Breast epithelium (tissue), 4 donors: ENCODE data around the gene GPR15LG. TPM values are rescaled to one million over a fixed set of nuclear protein-coding genes. Genes with fewer than 3 reads are reported as not detected.
"Not testable (repeated sequence)": the region's sequence is repeated elsewhere in the genome, so short reads cannot be mapped to it uniquely, and the experiment has no call there.

Experiments used
- DNase-seq, 2 donors: peaks; one replicate each; pipeline ENCODE4 v3.0.0-alpha.2; 2019; ENCODE audit warnings: low spot score in 2 of 2
- H3K27ac ChIP-seq, 2 donors: fragments of 200-600 bp; sonication (generic) in 1 of 2; one replicate each; pipeline ENCODE4 v1.5.1; 2016 to 2019; ENCODE audit warnings: mild to moderate bottlenecking in 1 of 2
- H3K27me3 ChIP-seq, 2 donors: fragments of 200-600 bp; sonication (generic) in 1 of 2; one replicate each; pipeline versions ENCODE4 v1.5.1 to v1.6.0; 2017 to 2019; ENCODE audit warnings: control low read depth in 1 of 2, mild to moderate bottlenecking in 1 of 2
- H3K36me3 ChIP-seq: fragments of 200-600 bp; one replicate; pipeline ENCODE4 v1.5.1; 2019
- H3K4me1 ChIP-seq, 2 donors: fragments of 200-600 bp; sonication (generic); one replicate each; pipeline ENCODE4 v1.5.1; 2016 to 2019; ENCODE audit warnings: control low read depth in 1 of 2
- H3K4me3 ChIP-seq, 3 donors: fragments of 200-600 bp; sonication (generic); 1 replicate in 2 of 3; 2 replicates in 1 of 3; pipeline ENCODE4 v1.5.1; 2016 to 2019; ENCODE audit warnings: mild to moderate bottlenecking in 3 of 3, moderate library complexity in 2 of 3
- H3K9me3 ChIP-seq, 2 donors: fragments of 200-600 bp; sonication (generic) in 1 of 2; one replicate each; pipeline ENCODE4 v1.5.1; 2016 to 2019; ENCODE audit warnings: control low read depth in 1 of 2
- POLR2A ChIP-seq: fragments of 450-650 bp; IDR thresholded peaks from one replicate; pipeline ENCODE4 v1.6.1; 2016; ENCODE audit warnings: antibody characterized with exemption, mild to moderate bottlenecking, moderate library complexity
- POLR2AphosphoS5 ChIP-seq, 3 donors: sonication (generic); formaldehyde crosslinking; IDR thresholded peaks; one replicate each; pipeline ENCODE4 v1.6.1; 2017; ENCODE audit warnings: antibody characterized with exemption in 3 of 3
- intact Hi-C: fragments of 100-400 bp; cut with DNase I; formaldehyde crosslinking; loops from one replicate; pipeline ENCODE4 v1.15.1; 2023; ENCODE audit warnings: low total_unique reads
- total RNA-seq, 3 donors: library from RNA; depleted of rRNA; stranded (reverse); fragments of >200 nt; gene quantifications; one replicate each; pipeline ENCODE4 v1.1.0, GENCODE V29; 2016
- TF ChIP-seq, protein P1 (sequence below), 3 donors: fragments of 450-650 bp; IDR thresholded peaks; one replicate each; pipeline ENCODE4 v1.5.1; 2016 to 2017; ENCODE audit warnings: antibody characterized with exemption in 3 of 3, mild to moderate bottlenecking in 3 of 3, moderate library complexity in 3 of 3

The GPR15LG gene
- 1 to 10 TPM in 1 of 3 donors, not detected in 2; 1.3 TPM for total RNA-seq

GRCh38 chr10:84173501-84173929 lies at the start of gene GPR15LG:
Gene GPR15LG, plus strand, starts transcription at chr10:84173801. Its CDS starts 51 bp downstream, at chr10:84173852.
- no peaks in the 10 kb centered on the region for H3K9me3 ChIP-seq
- intact Hi-C loops, result no loop called here
- no peak for DNase-seq
- no peaks in the 10 kb centered on the region for H3K4me1 ChIP-seq
- H3K36me3 ChIP-seq, result no peaks in the 10 kb centered on the region
- no peak within 1 kb of the TSS for H3K4me3 ChIP-seq
- no peaks in the 10 kb centered on the region for H3K27me3 ChIP-seq
- TF ChIP-seq, protein P1, sequence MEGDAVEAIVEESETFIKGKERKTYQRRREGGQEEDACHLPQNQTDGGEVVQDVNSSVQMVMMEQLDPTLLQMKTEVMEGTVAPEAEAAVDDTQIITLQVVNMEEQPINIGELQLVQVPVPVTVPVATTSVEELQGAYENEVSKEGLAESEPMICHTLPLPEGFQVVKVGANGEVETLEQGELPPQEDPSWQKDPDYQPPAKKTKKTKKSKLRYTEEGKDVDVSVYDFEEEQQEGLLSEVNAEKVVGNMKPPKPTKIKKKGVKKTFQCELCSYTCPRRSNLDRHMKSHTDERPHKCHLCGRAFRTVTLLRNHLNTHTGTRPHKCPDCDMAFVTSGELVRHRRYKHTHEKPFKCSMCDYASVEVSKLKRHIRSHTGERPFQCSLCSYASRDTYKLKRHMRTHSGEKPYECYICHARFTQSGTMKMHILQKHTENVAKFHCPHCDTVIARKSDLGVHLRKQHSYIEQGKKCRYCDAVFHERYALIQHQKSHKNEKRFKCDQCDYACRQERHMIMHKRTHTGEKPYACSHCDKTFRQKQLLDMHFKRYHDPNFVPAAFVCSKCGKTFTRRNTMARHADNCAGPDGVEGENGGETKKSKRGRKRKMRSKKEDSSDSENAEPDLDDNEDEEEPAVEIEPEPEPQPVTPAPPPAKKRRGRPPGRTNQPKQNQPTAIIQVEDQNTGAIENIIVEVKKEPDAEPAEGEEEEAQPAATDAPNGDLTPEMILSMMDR (IDR thresholded peaks at IDR 0.05), result no peak
- no peak for TF ChIP-seq POLR2A
- TF ChIP-seq POLR2AphosphoS5 (IDR thresholded peaks at IDR 0.05), result no peak
- H3K27ac ChIP-seq, result peak within 1 kb of the TSS in 1 of 2 donors; percentile 45

DNA sequence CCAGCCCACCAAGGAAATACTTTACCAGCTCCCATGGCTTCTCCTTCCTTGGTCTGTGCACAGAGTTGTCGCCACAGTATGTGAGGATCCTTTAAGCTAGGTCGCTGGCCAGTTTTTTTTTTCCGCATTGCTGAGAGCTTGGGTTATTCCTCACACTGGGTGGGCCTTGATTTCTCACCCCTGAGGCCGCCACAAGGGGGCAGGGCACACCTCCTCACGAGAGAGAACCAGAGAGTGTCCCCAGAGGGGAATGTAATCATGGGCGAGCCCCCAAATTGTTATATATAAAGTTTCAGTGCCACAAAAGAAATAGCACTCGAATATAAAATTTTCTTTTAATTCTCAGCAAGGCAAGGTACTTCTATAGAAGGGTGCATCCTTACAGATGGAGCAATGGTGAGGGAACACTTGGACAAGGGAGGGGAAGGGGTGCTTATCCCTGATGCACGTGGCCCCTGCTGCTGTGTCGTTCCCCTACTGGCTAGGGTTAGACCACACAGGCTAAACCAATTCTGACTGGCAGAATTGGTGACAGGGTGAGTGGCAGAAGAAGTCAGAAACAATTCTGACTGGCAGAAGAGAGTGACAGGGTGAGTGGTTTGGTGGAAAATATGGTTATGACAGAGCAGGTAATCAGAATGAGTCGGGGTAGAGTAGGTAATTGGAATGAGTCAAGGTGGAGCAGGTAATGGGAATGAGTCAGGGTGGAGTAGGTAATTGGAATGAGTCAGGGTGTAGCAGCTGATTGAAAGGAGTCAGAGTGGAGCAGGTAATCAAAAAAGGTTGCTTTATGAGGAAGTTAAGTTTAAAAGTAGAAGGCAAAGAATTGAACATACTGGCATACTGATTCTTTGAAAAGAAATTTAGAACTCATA lies 47.5 kb upstream of the GPR15LG start:
- H3K4me1 ChIP-seq, H3K27ac ChIP-seq, intact Hi-C loops, DNase-seq, H3K4me3 ChIP-seq, H3K27me3 ChIP-seq, H3K36me3 ChIP-seq: not testable (repeated sequence)
- peaks cover 22 to 34% of the 10 kb centered on the region in 2 donors for H3K9me3 ChIP-seq

DNA sequence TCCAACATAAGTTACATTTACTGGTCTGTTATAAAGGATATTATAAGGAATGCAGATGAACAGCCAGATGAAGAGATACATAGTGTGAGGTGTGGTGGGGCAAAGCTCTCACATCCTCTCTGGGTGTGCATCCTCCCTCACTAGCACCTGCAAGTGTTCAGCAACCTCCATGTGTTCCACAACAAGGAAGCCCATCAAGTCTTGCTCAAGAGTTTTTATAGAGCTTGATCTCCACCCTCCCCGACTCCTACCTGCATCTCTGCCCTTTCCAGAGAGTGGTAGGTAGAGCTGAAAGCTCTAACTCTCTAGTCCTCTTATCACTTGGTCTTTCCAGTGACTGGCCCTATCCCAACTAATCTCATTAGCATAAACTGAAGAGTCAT lies 46.8 kb upstream of the GPR15LG start:
- no peak overlapping the region for H3K4me3 ChIP-seq
- TF ChIP-seq POLR2A (no peak), POLR2AphosphoS5 (IDR thresholded peaks at IDR 0.05) (no peak)
- TF ChIP-seq, protein P1 (IDR thresholded peaks at IDR 0.05), result no peak
- no peak for DNase-seq
- intact Hi-C loops, result no loop called here
- peaks cover 22 to 34% of the 10 kb centered on the region in 2 donors for H3K9me3 ChIP-seq
- no peaks in the 10 kb centered on the region for H3K4me1 ChIP-seq
- no peaks in the 10 kb centered on the region for H3K36me3 ChIP-seq
- peaks cover 0 to 5% of the 10 kb centered on the region in 2 donors for H3K27me3 ChIP-seq
- no peak overlapping the region for H3K27ac ChIP-seq

- H3K27ac ChIP-seq, result no peak overlapping the region
- no peak overlapping the region for H3K4me3 ChIP-seq
- no peaks in the 10 kb centered on the region for H3K36me3 ChIP-seq
- H3K27me3 ChIP-seq, result no peaks in the 10 kb centered on the region
- no peaks in the 10 kb centered on the region for H3K9me3 ChIP-seq
- intact Hi-C loops, result no loop called here
- TF ChIP-seq POLR2AphosphoS5 (IDR thresholded peaks at IDR 0.05), result no peak
- no peak for TF ChIP-seq POLR2A
- no peak for DNase-seq
- H3K4me1 ChIP-seq, result peaks cover 5 to 8% of the 10 kb centered on the region in 2 donors
These were observed 37.8 kb upstream of the GPR15LG start for GRCh38 chr10:84135836-84136235.

- Histone ChIP-seq H3K4me3 (no peak overlapping the region), H3K27me3 (no peaks in the 10 kb centered on the region), H3K36me3 (no peaks in the 10 kb centered on the region), H3K27ac (no peak overlapping the region), H3K9me3 (no peaks in the 10 kb centered on the region), H3K4me1 (peaks cover 6 to 15% of the 10 kb centered on the region in 2 donors)
- intact Hi-C loops, result no loop called here
- no peak for TF ChIP-seq POLR2AphosphoS5 (IDR thresholded peaks at IDR 0.05)
- no peak for TF ChIP-seq POLR2A
- TF ChIP-seq, protein P1 (IDR thresholded peaks at IDR 0.05), result no peak
- no peak for DNase-seq
These were observed 35.8 kb upstream of the GPR15LG start for GRCh38 chr10:84137811-84138210.

DNA sequence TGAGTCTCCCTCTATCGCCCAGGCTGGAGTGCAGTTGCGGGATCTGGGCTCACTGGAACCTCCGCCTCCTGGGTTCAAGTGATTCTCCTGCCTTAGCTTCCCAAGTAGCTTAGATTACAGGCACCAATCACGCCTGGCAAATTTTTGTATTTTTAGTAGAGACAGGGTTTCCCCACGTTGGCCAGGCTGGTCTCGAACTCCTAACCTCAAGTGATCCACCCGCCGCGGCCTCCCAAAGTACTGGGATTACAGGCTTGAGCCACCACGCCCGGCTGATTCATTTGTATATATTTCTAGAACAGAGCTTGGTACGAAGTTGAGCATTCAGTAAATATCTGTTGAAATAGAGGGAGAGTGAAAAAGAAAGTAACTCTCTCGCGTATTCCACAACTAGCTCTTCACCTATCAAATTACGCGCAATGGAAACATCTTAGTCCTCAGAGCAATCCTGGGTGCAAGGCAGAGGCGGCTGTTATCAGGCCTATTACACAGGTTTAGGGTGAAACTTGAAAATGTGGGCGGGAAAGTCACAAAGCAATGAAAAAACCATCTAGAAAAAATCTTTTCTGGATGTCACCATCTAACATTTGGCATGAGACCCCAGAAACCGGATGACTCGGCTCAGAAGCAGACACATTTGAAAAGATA lies 35.0 kb upstream of the GPR15LG start:
- Histone ChIP-seq H3K27ac (peak overlapping the region; percentile 99), H3K27me3 (no peaks in the 10 kb centered on the region), H3K9me3 (no peaks in the 10 kb centered on the region), H3K36me3 (no peaks in the 10 kb centered on the region), H3K4me3 (peak overlapping the region; percentile 98), H3K4me1 (peaks cover 6 to 15% of the 10 kb centered on the region in 2 donors)
- intact Hi-C loops, result no loop called here
- no peak for DNase-seq
- TF ChIP-seq POLR2A (no peak), POLR2AphosphoS5 (IDR thresholded peaks at IDR 0.05) (no peak)
- TF ChIP-seq, protein P1 (IDR thresholded peaks at IDR 0.05), result no peak
